ENCODE data around the gene GOT2.

Gene GOT2

GRCh38 chr16:58684354-58685083 is 49.6 kb downstream of the GOT2 start, which contains the start of gene SLC38A7:
Gene SLC38A7, minus strand, starts transcription at chr16:58684770. Its CDS starts 4,644 bp downstream, at chr16:58680126.
- peak within 1 kb of the TSS; percentile 70 for H3K27ac ChIP-seq
- TF ChIP-seq ZFX (IDR thresholded peaks at IDR 0.05) (no peak), CTCF (conservative IDR thresholded peaks at IDR 0.05) (no peak)

GRCh38 chr16:58684001-58684353 is 50.1 kb downstream of the GOT2 start:
- TF ChIP-seq ZFX (IDR thresholded peaks at IDR 0.05) (no peak), CTCF (conservative IDR thresholded peaks at IDR 0.05) (no peak)
- H3K27ac ChIP-seq = peak overlapping the region; percentile 70

- H3K27ac ChIP-seq = no peak overlapping the region
- no peak for TF ChIP-seq ZFX (IDR thresholded peaks at IDR 0.05)
- no peak for TF ChIP-seq CTCF (conservative IDR thresholded peaks at IDR 0.05)
Observed at GRCh38 chr16:58679763-58680162, 54.4 kb downstream of the GOT2 start.

GRCh38 chr16:58678716-58679115 is 55.4 kb downstream of the GOT2 start:
- no peak overlapping the region for H3K27ac ChIP-seq
- TF ChIP-seq CTCF (conservative IDR thresholded peaks at IDR 0.05) = no peak; the same call in 1 of the 2 replicates

GRCh38 chr16:58678269-58678668 is 55.8 kb downstream of the GOT2 start:
- TF ChIP-seq CTCF (conservative IDR thresholded peaks at IDR 0.05) (no peak), ZFX (IDR thresholded peaks at IDR 0.05) (no peak)
- no peak overlapping the region for H3K27ac ChIP-seq

GRCh38 chr16:58670946-58671583 is 63.1 kb downstream of the GOT2 start:
- H3K27ac ChIP-seq = no peak overlapping the region
- TF ChIP-seq CTCF (conservative IDR thresholded peaks at IDR 0.05) (no peak), ZFX (IDR thresholded peaks at IDR 0.05) (no peak)

- no peak overlapping the region for H3K27ac ChIP-seq
- no peak for TF ChIP-seq ZFX (IDR thresholded peaks at IDR 0.05)
- TF ChIP-seq CTCF (conservative IDR thresholded peaks at IDR 0.05) = no peak
Observed at GRCh38 chr16:58670177-58670576, 63.9 kb downstream of the GOT2 start.
